CD14-positive monocyte (primary cell): ENCODE data around the gene CTRB1. TPM values are rescaled to one million over a fixed set of nuclear protein-coding genes. Genes with fewer than 3 reads are reported as not detected.

Experiments used
- DNase-seq, 3 donors: peaks; one replicate each; pipeline ENCODE4 v3.0.0-alpha.2; 2011 to 2022
- H2AFZ ChIP-seq: 2 replicates; pipeline ENCODE4 v1.6.0; 2012; ENCODE audit warnings: mild to moderate bottlenecking, low read depth, low read length, inconsistent platforms; ENCODE audit not compliant: insufficient read depth, poor library complexity, severe bottlenecking
- H3K27ac ChIP-seq, 2 donors: 1 replicate in 1 of 2; 2 replicates in 1 of 2; pipeline ENCODE4 v1.5.1; 2012 to 2013; ENCODE audit warnings: low read length in 2 of 2, control low read depth in 1 of 2, inconsistent platforms in 1 of 2, low read depth in 1 of 2, mild to moderate bottlenecking in 1 of 2
- H3K27me3 ChIP-seq, 2 donors: one replicate each; pipeline versions ENCODE4 v1.6.0 to v1.6.1; 2011 to 2013; ENCODE audit warnings: low read length in 2 of 2; ENCODE audit not compliant: control insufficient read depth in 2 of 2, insufficient read depth in 2 of 2
- H3K36me3 ChIP-seq, 2 donors: replicated peaks in 1 of 2; 1 replicate in 1 of 2; 2 replicates in 1 of 2; pipeline versions ENCODE4 v1.5.1 to v1.6.1; 2012 to 2013; ENCODE audit warnings: low read length in 2 of 2, control low read depth in 1 of 2, inconsistent platforms in 1 of 2, mild to moderate bottlenecking in 1 of 2; ENCODE audit not compliant: insufficient read depth in 2 of 2, control insufficient read depth in 1 of 2
- H3K4me1 ChIP-seq, 2 donors: 1 replicate in 1 of 2; 2 replicates in 1 of 2; pipeline versions ENCODE4 v1.5.1 to v1.6.1; 2012 to 2013; ENCODE audit warnings: low read length in 2 of 2, control low read depth in 1 of 2, inconsistent platforms in 1 of 2, mild to moderate bottlenecking in 1 of 2, moderate library complexity in 1 of 2; ENCODE audit not compliant: insufficient read depth in 2 of 2, control insufficient read depth in 1 of 2
- H3K4me2 ChIP-seq: replicated peaks from 2 replicates; pipeline ENCODE3; 2012; ENCODE audit warnings: low read length, moderate library complexity, mild to moderate bottlenecking; ENCODE audit not compliant: poor library complexity, severe bottlenecking; ENCODE audit errors: extremely low read depth
- H3K4me3 ChIP-seq, 3 experiments: fragments of 200-600 bp in 1 of 3; sonication (generic) in 1 of 3; replicated peaks in 1 of 3; 1 replicate in 2 of 3; 2 replicates in 1 of 3; pipeline ENCODE4 v1.5.1; 2011 to 2013; ENCODE audit warnings: low read length in 3 of 3, mild to moderate bottlenecking in 3 of 3, control low read depth in 2 of 3, low read depth in 2 of 3, inconsistent platforms in 1 of 3, moderate library complexity in 1 of 3
- H3K79me2 ChIP-seq: 2 replicates; pipeline ENCODE4 v1.6.0; 2012; ENCODE audit warnings: mild to moderate bottlenecking, control low read depth, inconsistent platforms, low read length, moderate library complexity; ENCODE audit not compliant: insufficient read depth
- H3K9ac ChIP-seq: 2 replicates; pipeline ENCODE4 v1.6.0; 2017; ENCODE audit warnings: low read length, mild to moderate bottlenecking; ENCODE audit not compliant: insufficient read depth, poor library complexity, severe bottlenecking
- H3K9me3 ChIP-seq, 2 donors: replicated peaks in 1 of 2; 1 replicate in 1 of 2; 2 replicates in 1 of 2; pipeline versions ENCODE4 v1.5.1 to v1.6.1; 2012 to 2013; ENCODE audit warnings: low read length in 2 of 2, control low read depth in 1 of 2; ENCODE audit not compliant: control insufficient read depth in 1 of 2, insufficient read depth in 1 of 2
- H4K20me1 ChIP-seq: 2 replicates; pipeline ENCODE4 v1.6.0; 2012; ENCODE audit warnings: mild to moderate bottlenecking, low read length, control low read depth, moderate library complexity; ENCODE audit not compliant: insufficient read depth
- H3K27ac Mint-ChIP-seq, 7 donors: one replicate each; pipeline ENCODE4 v1.8.0; 2020; ENCODE audit warnings: mild to moderate bottlenecking in 7 of 7, mixed read lengths in 7 of 7, moderate library complexity in 6 of 7, inconsistent platforms in 2 of 7
- H3K27me3 Mint-ChIP-seq, 3 donors: one replicate each; pipeline ENCODE4 v1.8.0; 2021 to 2022; ENCODE audit warnings: low read depth in 3 of 3, mild to moderate bottlenecking in 3 of 3, mixed read lengths in 3 of 3, moderate library complexity in 3 of 3, inconsistent platforms in 1 of 3
- H3K36me3 Mint-ChIP-seq, 2 donors: one replicate each; pipeline ENCODE4 v1.8.0; 2020; ENCODE audit warnings: mixed read lengths in 2 of 2, inconsistent platforms in 1 of 2, mild to moderate bottlenecking in 1 of 2
- H3K4me1 Mint-ChIP-seq: one replicate; pipeline ENCODE4 v1.8.0; 2020; ENCODE audit warnings: mild to moderate bottlenecking, mixed read lengths
- H3K4me3 Mint-ChIP-seq, 2 donors: one replicate each; pipeline ENCODE4 v1.8.0; 2020; ENCODE audit warnings: mild to moderate bottlenecking in 2 of 2, mixed read lengths in 2 of 2, moderate library complexity in 1 of 2
- H3K9me3 Mint-ChIP-seq, 7 donors: one replicate each; pipeline ENCODE4 v1.8.0; 2020 to 2022; ENCODE audit warnings: mixed read lengths in 7 of 7, mild to moderate bottlenecking in 6 of 7, moderate library complexity in 6 of 7, inconsistent platforms in 2 of 7
- CTCF ChIP-seq: fragments of 200-600 bp; IDR thresholded peaks from one replicate; pipeline ENCODE4 v1.8.0; 2022; ENCODE audit warnings: antibody characterized with exemption, mild to moderate bottlenecking
- WGBS: methylation state at CpG from one replicate; pipeline ENCODE4 v1.1.5; 2013; ENCODE audit warnings: missing lambda C conversion rate; ENCODE audit not compliant: insufficient coverage; 5-methylcytosine and 5-hydroxymethylcytosine counted together
- intact Hi-C, 2 donors: fragments of 100-400 bp; cut with micrococcal nuclease; formaldehyde crosslinking; loops; one replicate each; pipeline versions ENCODE4 v1.15.0 to v1.15.1; 2023
- polyA plus RNA-seq, 3 donors: library from polyadenylated mRNA; depleted of rRNA in 1 of 3; unstranded in 2 of 3; stranded (reverse) in 1 of 3; fragments of 300-500 nt in 2 of 3; fragments of >200 nt in 1 of 3; fragmentation: Illumina TruSeq in 2 of 3; gene quantifications; 1 replicate in 2 of 3; 2 replicates in 1 of 3; pipeline ENCODE4 v1.2.3, GENCODE V29; 2012 to 2021

Gene CTRB1
- polyA plus RNA-seq, 3 donors, result not detected

DNA sequence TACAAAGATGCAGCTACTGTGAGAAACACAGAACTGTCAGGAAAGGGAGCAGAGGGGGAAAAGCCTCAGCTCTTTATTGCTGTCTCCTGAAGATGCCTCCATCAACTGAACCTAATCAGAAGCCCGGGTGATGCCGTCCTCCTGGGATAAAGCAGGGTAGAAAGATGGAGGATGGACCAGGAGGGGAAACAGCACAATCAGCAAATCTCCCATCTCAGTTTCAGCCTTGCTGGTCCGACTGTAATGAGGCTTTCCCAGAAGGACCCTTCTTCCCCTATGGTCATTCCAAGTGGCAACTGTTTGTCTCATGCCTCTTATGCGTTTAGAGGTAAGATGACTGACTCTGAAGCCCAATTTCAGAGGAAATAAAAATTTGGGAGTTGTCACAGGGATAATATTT lies 46.2 kb upstream of the CTRB1 start:
- no peaks in the 10 kb centered on the region for H3K4me1 ChIP-seq
- no peak overlapping the region for H3K27ac ChIP-seq
- no peak overlapping the region for H3K4me3 ChIP-seq
- DNase-seq, result no peak
- no peak overlapping the region for H3K4me3 Mint-ChIP-seq
- no peaks in the 10 kb centered on the region for H4K20me1 ChIP-seq
- H3K27ac Mint-ChIP-seq, result no peak overlapping the region
- no peaks in the 10 kb centered on the region for H3K79me2 ChIP-seq
- peaks cover 59 to 92% (median 89%) of the 10 kb centered on the region in 7 donors for H3K9me3 Mint-ChIP-seq
- H3K9ac ChIP-seq, result no peak overlapping the region
- H3K4me1 Mint-ChIP-seq, result no peaks in the 10 kb centered on the region
- H3K27me3 Mint-ChIP-seq, result peaks cover 0 to 1% (median 1%) of the 10 kb centered on the region in 3 donors
- peaks cover 18 to 37% of the 10 kb centered on the region in 2 donors for H3K36me3 ChIP-seq
- no peak overlapping the region for H2AFZ ChIP-seq
- 90% methylated on average over 2 of the region's 4 CpGs for WGBS
- H3K36me3 Mint-ChIP-seq, result peaks cover 28 to 32% of the 10 kb centered on the region in 2 donors
- intact Hi-C loops, result no loop called here
- no peak for TF ChIP-seq CTCF
- H3K9me3 ChIP-seq, result peaks cover 71 to 95% of the 10 kb centered on the region in 2 donors
- H3K4me2 ChIP-seq, result no peak overlapping the region
- H3K27me3 ChIP-seq, result no peaks in the 10 kb centered on the region

DNA sequence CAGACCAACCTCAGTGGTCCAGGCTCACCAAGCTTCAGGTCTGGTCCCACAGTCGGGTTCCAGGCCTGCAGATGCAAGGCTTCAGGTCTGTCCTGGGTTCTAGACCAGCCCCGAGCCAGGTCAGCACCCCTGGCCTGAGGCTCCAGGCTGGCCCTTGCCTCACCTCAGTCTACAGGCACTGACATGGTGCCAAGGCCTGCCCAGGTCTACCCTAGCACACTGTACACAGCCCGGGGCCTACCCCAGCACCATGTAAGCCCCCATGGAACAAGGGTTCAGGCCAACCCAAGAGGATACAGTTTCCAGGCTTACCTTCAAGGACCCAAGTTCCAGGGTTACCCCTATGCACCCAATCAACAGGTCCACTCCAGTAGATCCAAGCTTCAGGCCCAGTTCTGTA lies 43.7 kb upstream of the CTRB1 start:
- H3K79me2 ChIP-seq, result no peaks in the 10 kb centered on the region
- H3K27me3 ChIP-seq, result no peaks in the 10 kb centered on the region
- H4K20me1 ChIP-seq, result no peaks in the 10 kb centered on the region
- peaks cover 0 to 12% of the 10 kb centered on the region in 2 donors for H3K36me3 ChIP-seq
- Mint-ChIP-seq H3K9me3 (peaks cover 47 to 88% (median 84%) of the 10 kb centered on the region in 7 donors), H3K4me1 (no peaks in the 10 kb centered on the region), H3K27ac (no peak overlapping the region), H3K27me3 (peaks cover 0 to 1% (median 1%) of the 10 kb centered on the region in 3 donors), H3K36me3 (peaks cover 4 to 7% of the 10 kb centered on the region in 2 donors), H3K4me3 (no peak overlapping the region)
- H3K27ac ChIP-seq, result no peak overlapping the region
- no peak overlapping the region for H3K4me2 ChIP-seq
- TF ChIP-seq CTCF, result no peak
- H3K4me3 ChIP-seq, result no peak overlapping the region
- no peak overlapping the region for H3K9ac ChIP-seq
- H2AFZ ChIP-seq, result no peak overlapping the region
- no peaks in the 10 kb centered on the region for H3K4me1 ChIP-seq
- 98% methylated on average over 3 of the region's 3 CpGs for WGBS
- DNase-seq, result no peak
- peaks cover 58 to 73% of the 10 kb centered on the region in 2 donors for H3K9me3 ChIP-seq
- intact Hi-C loops, result no loop called here
